ENCODE data around the gene CMKLR1.

CMKLR1 gene

DNA sequence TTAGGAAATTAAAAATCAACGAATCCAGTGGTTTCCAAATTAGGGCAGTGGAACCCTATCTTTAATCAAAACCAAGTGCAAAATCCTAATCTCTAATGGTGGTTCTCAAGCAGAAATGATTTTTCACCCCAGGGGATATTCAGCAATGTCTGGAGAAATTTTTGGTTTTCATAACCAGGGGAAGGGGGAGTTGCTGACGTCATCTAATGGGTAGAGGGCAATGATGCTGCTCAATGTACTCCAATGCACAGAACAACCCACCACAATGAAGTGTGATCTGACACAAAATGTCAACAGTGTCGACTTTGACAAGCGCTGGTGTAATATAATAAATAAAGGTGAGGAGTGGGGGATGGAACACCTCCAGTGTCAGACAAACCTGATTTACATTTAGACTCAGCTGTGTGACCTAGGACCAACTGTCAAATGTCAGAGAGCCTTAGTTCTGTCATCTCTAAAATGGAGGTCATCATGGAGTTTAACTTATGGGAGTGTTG lies 81.5 kb downstream of the CMKLR1 start:
- no peak for DNase-seq

DNA sequence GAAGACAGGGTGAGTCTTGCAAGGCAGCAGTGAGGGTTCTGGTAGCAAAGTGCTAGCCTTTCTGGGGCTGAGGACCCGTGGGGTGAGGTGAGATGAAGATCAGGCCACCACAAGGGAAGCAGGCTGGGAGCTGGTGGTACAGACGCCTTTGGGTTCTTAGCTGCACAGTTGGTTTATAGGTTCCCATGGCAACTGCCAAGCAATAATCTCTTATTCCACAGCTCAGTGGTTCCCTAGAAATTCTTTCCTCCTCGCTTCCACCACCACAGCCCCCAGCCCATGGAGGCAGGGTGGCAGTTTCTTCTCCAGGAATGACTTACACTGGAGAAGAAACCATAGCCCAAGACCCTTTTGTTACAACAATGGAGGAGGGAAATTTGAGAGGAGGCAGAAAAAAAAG lies 82.1 kb downstream of the CMKLR1 start:
- DNase-seq: no peak

DNA sequence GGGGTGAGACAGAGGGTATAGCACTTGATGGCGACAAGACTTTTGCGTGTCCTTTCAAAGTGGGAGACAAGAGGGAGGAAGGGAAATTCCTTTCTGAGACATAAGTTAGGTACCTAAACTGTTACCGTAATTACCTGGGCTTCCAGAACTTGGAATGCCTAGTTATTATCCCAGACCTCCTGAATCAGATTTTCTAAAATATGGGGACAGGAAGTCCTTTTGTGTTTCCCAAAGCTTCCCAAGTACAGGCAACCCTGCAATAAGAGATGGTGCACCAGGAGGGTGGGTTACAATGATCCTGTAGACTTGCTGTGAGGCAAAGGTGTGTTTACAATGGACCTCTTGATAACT lies 83.9 kb downstream of the CMKLR1 start:
- no peak for DNase-seq

- no peak for DNase-seq
Observed at GRCh38 chr12:108254517-108255251, 84.4 kb downstream of the CMKLR1 start.

GRCh38 chr12:108254030-108254429 lies 85.1 kb downstream of the CMKLR1 start:
- no peak for DNase-seq

GRCh38 chr12:108253540-108253939 lies 85.6 kb downstream of the CMKLR1 start:
- DNase-seq: no peak

- no peak for DNase-seq
Observed at GRCh38 chr12:108252523-108252922, 86.6 kb downstream of the CMKLR1 start.

DNA sequence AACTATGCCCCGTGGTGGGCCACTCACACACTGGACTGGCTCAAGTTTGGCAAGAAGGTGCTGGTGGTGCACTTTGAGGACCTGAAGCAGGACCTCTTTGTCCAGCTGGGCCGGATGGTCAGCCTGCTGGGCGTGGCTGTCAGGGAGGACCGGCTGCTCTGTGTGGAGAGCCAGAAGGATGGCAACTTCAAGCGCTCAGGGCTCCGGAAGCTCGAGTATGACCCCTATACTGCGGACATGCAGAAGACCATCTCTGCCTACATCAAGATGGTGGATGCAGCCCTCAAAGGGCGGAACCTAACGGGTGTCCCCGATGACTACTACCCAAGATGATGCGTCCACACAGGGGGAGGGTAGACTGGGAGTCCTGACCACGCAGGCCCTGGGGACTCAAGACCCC lies 91.1 kb downstream of the CMKLR1 start:
- no peak for DNase-seq

DNA sequence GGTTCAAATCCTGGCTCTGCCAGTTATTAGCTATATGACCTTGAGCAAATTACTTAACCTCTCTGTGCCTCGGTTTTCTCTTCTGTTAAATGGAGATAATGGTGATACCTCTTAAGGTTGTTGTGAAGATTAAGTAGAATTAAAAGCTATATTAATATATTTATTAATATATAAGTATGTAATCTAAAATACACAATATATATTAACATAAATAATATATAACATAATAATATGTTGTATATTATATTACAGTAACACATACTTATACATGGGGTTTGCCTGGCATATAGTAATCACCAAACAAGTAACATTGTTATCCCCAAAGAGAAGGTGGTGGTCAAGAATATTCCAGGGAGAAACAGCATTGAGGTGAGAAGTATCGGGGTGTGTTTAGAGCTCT lies 92.0 kb downstream of the CMKLR1 start:
- no peak for DNase-seq

- DNase-seq: no peak
Observed at GRCh38 chr12:108241986-108242703, 97.0 kb downstream of the CMKLR1 start.

DNA sequence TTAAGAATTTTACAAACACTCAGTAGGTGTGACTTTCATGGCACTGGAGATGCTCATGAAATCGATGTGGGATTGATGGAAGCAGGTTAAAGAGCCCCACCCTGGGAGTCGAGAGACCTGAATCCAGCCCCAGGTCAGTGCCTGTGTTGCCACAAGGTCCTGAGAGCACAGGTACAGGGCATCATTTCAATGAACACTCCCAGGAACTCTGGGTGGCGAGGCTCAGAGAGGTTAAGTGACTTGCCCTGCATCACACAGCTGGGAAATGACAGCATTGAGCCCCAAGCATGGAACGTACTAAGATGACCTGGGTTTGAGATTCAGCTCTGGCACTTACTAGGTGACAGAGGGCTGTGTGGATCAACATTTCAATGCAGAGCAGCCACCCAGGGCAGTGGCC lies 98.2 kb downstream of the CMKLR1 start:
- DNase-seq: no peak

- no peak for DNase-seq
Observed at GRCh38 chr12:108240027-108240785, 98.9 kb downstream of the CMKLR1 start.

GRCh38 chr12:108239378-108239777 lies 99.7 kb downstream of the CMKLR1 start:
- no peak for DNase-seq

DNA sequence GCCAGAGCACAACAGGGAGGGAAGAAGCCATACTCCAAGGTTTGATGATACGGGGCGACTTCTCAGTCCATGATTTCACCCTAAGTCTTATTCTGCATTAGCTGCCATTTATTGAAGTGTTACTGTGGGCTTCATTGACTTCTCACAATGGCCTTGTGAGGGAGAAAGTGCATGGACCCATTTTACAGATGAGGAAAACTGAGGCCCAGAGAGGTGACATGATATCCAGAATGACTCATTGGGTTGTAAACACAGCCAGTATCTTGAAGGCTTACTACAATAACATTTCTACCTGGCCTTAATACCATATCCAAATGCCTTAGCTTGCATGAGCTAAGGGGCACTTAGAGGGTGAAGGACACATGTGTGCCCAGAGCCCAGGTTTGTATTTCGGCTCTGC lies 100.6 kb downstream of the CMKLR1 start:
- no peak for DNase-seq
